Endothelial cell of umbilical vein (primary cell): Measurements from ENCODE around the gene TNFRSF11A.

Experiments
- CTCF ChIP-seq, 2 donors: IDR thresholded peaks; 1 replicate in 1 of 2; 2 replicates in 1 of 2; pipeline ENCODE4 v1.5.1; 2011; ENCODE audit warnings: low read length in 2 of 2, mild to moderate bottlenecking in 2 of 2, moderate library complexity in 2 of 2, control low read depth in 1 of 2, inconsistent platforms in 1 of 2, low read depth in 1 of 2; ENCODE audit not compliant: insufficient read depth in 1 of 2; ENCODE audit errors: extremely low read depth in 1 of 2
- EZH2 ChIP-seq: IDR thresholded peaks from 2 replicates; pipeline ENCODE4 v1.6.1; 2012; ENCODE audit warnings: borderline replicate concordance, low read depth, mild to moderate bottlenecking, moderate library complexity, low read length, inconsistent platforms; ENCODE audit not compliant: severe bottlenecking
- FOS ChIP-seq: IDR thresholded peaks from 2 replicates; pipeline ENCODE4 v1.6.1; 2011; ENCODE audit warnings: mild to moderate bottlenecking, low read length, moderate library complexity, borderline replicate concordance; ENCODE audit not compliant: insufficient read depth
- GATA2 ChIP-seq: IDR thresholded peaks from 2 replicates; pipeline ENCODE4 v1.7.0; 2011; ENCODE audit warnings: low read depth, mild to moderate bottlenecking, moderate library complexity, mixed read lengths, low read length; ENCODE audit not compliant: insufficient read length, insufficient read depth
- JUN ChIP-seq: IDR thresholded peaks from 2 replicates; pipeline ENCODE4 v1.6.1; 2011; ENCODE audit warnings: borderline replicate concordance, low read depth; ENCODE audit not compliant: insufficient read length, insufficient read depth
- MAX ChIP-seq: IDR thresholded peaks from 2 replicates; pipeline ENCODE4 v1.6.1; 2011; ENCODE audit not compliant: insufficient read depth, insufficient read length
- MYC ChIP-seq: IDR thresholded peaks from one replicate; pipeline ENCODE4 v1.6.1; 2011; ENCODE audit warnings: mild to moderate bottlenecking, low read depth, low read length
- POLR2A ChIP-seq: IDR thresholded peaks from 2 replicates; pipeline ENCODE4 v1.6.1; 2012; ENCODE audit warnings: low read depth, mild to moderate bottlenecking, control low read depth, low read length
- POLR2AphosphoS5 ChIP-seq: IDR thresholded peaks from 2 replicates; pipeline ENCODE4 v1.6.1; 2012; ENCODE audit warnings: low read depth, mild to moderate bottlenecking, control low read depth, low read length, moderate library complexity; ENCODE audit not compliant: insufficient read depth

- TF ChIP-seq CTCF (IDR thresholded peaks at IDR 0.05; ENCODE audit: extremely low read depth in 1 of 2, insufficient read depth in 1 of 2, low read depth in 1 of 2, low read length in 2 of 2) (no peak), POLR2A (no peak), EZH2 (no peak), MAX (no peak), POLR2AphosphoS5 (no peak), FOS (no peak), GATA2 (no peak), JUN (no peak), MYC (no peak)
Measured at GRCh38 chr18:62372882-62373281, 47.8 kb downstream of the TNFRSF11A start.
